DND-41 (cell line): ENCODE results near the gene PDAP1.
"Not testable (repeated sequence)": the region's sequence is repeated elsewhere in the genome, so short reads cannot be mapped to it uniquely, and the experiment has no call there.

Experiments used
- CTCF ChIP-seq: IDR thresholded peaks from 2 replicates; pipeline ENCODE4 v1.5.1; 2012; ENCODE audit warnings: borderline replicate concordance, low read length, moderate library complexity, mild to moderate bottlenecking; ENCODE audit not compliant: poor library complexity, severe bottlenecking; ENCODE audit errors: extremely low read depth
- EZH2 ChIP-seq: IDR thresholded peaks from 3 replicates; pipeline ENCODE4 v1.6.1; 2012; ENCODE audit warnings: borderline replicate concordance, low read depth, mild to moderate bottlenecking, moderate library complexity, low read length, inconsistent platforms; ENCODE audit not compliant: severe bottlenecking

GRCh38 chr7:99387239-99387635, 21.2 kb downstream of the PDAP1 start:
- TF ChIP-seq CTCF, EZH2: not testable (repeated sequence)
